Measurements from ENCODE around the gene IL1RAPL2. TPM values are rescaled to one million over a fixed set of nuclear protein-coding genes. Genes with fewer than 3 reads are reported as not detected.

Gene IL1RAPL2
- total and polyA plus RNA-seq, 2 of the 8 experiments (the other 6 are each of a cell fraction or from before 2014, with no cell fraction given): 0.20 to 1.3 TPM

GRCh38 chrX:105263171-105263570 lies 697.2 kb downstream of the IL1RAPL2 start:
- Histone ChIP-seq H3K23me2 (ENCODE audit: low read depth, low read length) (no peaks in the 10 kb centered on the region), H3K18ac (ENCODE audit: extremely low read depth, low read length) (no peak overlapping the region), H2AFZ (ENCODE audit: low read length) (no peak overlapping the region), H4K91ac (replicated peaks; ENCODE audit: insufficient read length, low read length) (no peak overlapping the region), H2BK120ac (replicated peaks; ENCODE audit: low read depth, low read length) (no peak overlapping the region), H3K79me2 (ENCODE audit: control insufficient read depth in 1 of 2, insufficient read depth in 2 of 2, low read length in 2 of 2) (no peaks in the 10 kb centered on the region), H4K5ac (ENCODE audit: insufficient read length, low read depth, low read length) (no peak overlapping the region), H3K36me3 (ENCODE audit: control insufficient read depth in 2 of 4, insufficient read depth in 4 of 4, low read length in 3 of 4) (no peaks in the 10 kb centered on the region), H3K9ac (replicated peaks in 1 of 4; ENCODE audit: extremely low read depth in 1 of 4, low read depth in 3 of 4, low read length in 3 of 4) (no peak overlapping the region), H4K8ac (ENCODE audit: extremely low read depth, insufficient read depth, low read length) (no peak overlapping the region), H3K9me3 (ENCODE audit: insufficient read depth in 2 of 2, low read depth in 1 of 2, low read length in 1 of 2) (no peaks in the 10 kb centered on the region), H3K4me2 (ENCODE audit: insufficient read depth in 1 of 2, low read depth in 2 of 2, low read length in 2 of 2) (no peak overlapping the region), H3K23ac (ENCODE audit: insufficient read length) (no peak overlapping the region), H3K27ac (ENCODE audit: low read depth, low read length) (no peak overlapping the region), H2BK20ac (ENCODE audit: low read length) (no peak overlapping the region), H3K27me3 (replicated peaks in 1 of 4; ENCODE audit: control insufficient read depth in 3 of 4, extremely low read depth in 1 of 4, insufficient read depth in 3 of 4, low read length in 3 of 4) (no peaks in the 10 kb centered on the region), H3K4me1 (replicated peaks in 1 of 4; ENCODE audit: control insufficient read depth in 3 of 4, insufficient read depth in 4 of 4, low read length in 3 of 4) (no peaks in the 10 kb centered on the region), H3K14ac (ENCODE audit: insufficient read length) (no peak overlapping the region), H3K4me3 (ENCODE audit: extremely low read depth in 1 of 4, insufficient read depth in 2 of 4, low read depth in 3 of 4, low read length in 4 of 4) (no peak overlapping the region), H3K79me1 (ENCODE audit: low read depth, low read length) (no peaks in the 10 kb centered on the region), H3K56ac (replicated peaks; ENCODE audit: insufficient read length, low read depth, low read length) (no peak overlapping the region), H3K4ac (replicated peaks; ENCODE audit: insufficient read length, low read depth, low read length) (no peak overlapping the region), H4K20me1 (replicated peaks in 1 of 2; ENCODE audit: control insufficient read depth in 1 of 2, insufficient read depth in 2 of 2, low read length in 2 of 2) (no peaks in the 10 kb centered on the region), H2AK5ac (ENCODE audit: low read depth, low read length) (no peak overlapping the region), H2BK12ac (ENCODE audit: low read depth, low read length) (no peak overlapping the region), H2BK5ac (ENCODE audit: low read depth, low read length) (no peak overlapping the region), H2BK15ac (ENCODE audit: low read length) (no peak overlapping the region)
- POLR2A ChIA-PET (ENCODE audit: partially characterized antibody): no interaction called here
- TF ChIP-seq JUND (IDR thresholded peaks at IDR 0.05; ENCODE audit: low read length): no peak
- DNase-seq (ENCODE audit: low read depth in 1 of 2, low spot score in 2 of 2) (no peak), FAIRE-seq (no peak)
- WGBS, 2 experiments (ENCODE audit: extremely low coverage in 1 of 2, insufficient coverage in 1 of 2, insufficient read length in 1 of 2, insufficient replicate concordance in 2 of 2, low coverage in 1 of 2, low lambda C conversion rate in 2 of 2, missing lambda C conversion rate in 1 of 2): 100% methylated on average over 2 of the region's 2 CpGs; no CpG with 5 or more reads in 1 of the 2 experiments
- CTCF ChIA-PET (ENCODE audit: partially characterized antibody): no interaction called here

Data from H1 (cell line).